ENCODE data around the gene ATAD3B.
A peak's percentile ranks its signal among the peaks of the same experiment; 100 is the strongest.
"Not testable (repeated sequence)": the region's sequence is repeated elsewhere in the genome, so short reads cannot be mapped to it uniquely, and the experiment has no call there.

Gene ATAD3B, protein sequence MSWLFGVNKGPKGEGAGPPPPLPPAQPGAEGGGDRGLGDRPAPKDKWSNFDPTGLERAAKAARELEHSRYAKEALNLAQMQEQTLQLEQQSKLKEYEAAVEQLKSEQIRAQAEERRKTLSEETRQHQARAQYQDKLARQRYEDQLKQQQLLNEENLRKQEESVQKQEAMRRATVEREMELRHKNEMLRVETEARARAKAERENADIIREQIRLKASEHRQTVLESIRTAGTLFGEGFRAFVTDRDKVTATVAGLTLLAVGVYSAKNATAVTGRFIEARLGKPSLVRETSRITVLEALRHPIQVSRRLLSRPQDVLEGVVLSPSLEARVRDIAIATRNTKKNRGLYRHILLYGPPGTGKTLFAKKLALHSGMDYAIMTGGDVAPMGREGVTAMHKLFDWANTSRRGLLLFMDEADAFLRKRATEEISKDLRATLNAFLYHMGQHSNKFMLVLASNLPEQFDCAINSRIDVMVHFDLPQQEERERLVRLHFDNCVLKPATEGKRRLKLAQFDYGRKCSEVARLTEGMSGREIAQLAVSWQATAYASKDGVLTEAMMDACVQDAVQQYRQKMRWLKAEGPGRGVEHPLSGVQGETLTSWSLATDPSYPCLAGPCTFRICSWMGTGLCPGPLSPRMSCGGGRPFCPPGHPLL

GRCh38 chr1:1471389-1472052, at the start of gene ATAD3B:
Gene ATAD3B (plus strand): TSS chr1:1471765. CDS start chr1:1471885, 120 bp downstream.
- DNase-seq (ENCODE audit: low read depth) = peak; percentile 91

GRCh38 chr1:1421907-1422464, 49.6 kb upstream of the ATAD3B start:
- no peak for DNase-seq (ENCODE audit: low read depth)

DNA sequence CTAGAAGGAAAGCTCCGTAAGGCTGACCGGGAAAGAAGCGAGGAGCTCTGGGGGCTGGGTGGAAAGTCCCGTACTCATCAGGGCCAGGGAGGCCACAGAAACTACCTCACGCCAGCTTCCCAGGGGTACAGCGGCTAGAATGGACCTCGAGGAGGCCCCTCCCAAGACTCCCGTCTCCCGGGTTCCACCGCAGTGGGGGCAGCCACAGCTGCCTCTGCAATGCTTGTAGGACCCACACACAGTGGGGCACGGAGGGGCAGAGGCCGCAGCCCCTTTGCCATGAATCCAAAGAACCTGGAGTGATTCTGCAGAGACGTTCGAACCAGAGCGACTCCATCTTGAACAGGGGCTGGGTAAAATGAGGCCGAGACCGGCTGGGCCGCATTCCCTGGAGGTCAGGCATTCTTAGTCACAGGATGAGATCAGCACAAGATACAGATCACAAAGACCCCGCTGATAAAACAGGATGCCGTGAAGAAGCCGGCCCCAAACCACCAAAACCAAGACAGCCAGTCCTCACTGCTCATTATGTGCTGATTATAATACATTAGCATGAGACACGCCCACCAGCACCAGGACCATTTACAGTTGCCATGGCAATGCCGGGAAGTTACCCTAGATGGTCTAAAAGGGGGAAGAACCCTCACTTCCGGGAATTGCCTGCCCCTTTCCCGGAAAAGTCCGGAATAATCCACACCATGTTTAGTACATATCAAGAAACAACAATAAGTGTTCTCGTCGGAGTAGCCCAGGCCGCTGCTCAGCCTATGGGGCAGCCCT, 48.9 kb upstream of the ATAD3B start:
- DNase-seq (ENCODE audit: low read depth) = no peak

- DNase-seq (ENCODE audit: low read depth) = no peak
These were observed 48.3 kb upstream of the ATAD3B start for GRCh38 chr1:1423245-1423597.

DNA sequence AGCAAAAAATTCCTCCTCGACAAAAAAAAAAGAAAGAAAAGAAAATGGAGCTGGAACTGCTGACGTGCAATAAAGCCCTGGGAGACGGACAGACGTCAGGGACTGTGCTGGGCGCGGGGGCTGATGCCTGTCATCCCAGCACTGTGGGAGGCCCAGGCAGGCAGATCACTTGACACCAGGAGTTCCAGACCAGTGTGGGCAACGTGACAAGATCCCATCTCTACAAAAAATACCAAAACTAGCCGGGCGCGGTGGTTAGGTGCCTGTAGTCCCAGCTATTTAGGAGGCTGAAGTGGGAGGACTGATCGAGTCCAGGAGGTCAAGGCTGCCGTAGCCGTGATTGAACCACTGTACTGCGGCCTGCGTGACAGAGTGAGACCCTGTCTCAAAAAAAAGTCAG, 46.9 kb upstream of the ATAD3B start:
- no peak for DNase-seq (ENCODE audit: low read depth)

GRCh38 chr1:1425426-1425752, 46.2 kb upstream of the ATAD3B start:
- no peak for DNase-seq (ENCODE audit: low read depth)

GRCh38 chr1:1425753-1426495, 45.6 kb upstream of the ATAD3B start:
- no peak for DNase-seq (ENCODE audit: low read depth)

DNA sequence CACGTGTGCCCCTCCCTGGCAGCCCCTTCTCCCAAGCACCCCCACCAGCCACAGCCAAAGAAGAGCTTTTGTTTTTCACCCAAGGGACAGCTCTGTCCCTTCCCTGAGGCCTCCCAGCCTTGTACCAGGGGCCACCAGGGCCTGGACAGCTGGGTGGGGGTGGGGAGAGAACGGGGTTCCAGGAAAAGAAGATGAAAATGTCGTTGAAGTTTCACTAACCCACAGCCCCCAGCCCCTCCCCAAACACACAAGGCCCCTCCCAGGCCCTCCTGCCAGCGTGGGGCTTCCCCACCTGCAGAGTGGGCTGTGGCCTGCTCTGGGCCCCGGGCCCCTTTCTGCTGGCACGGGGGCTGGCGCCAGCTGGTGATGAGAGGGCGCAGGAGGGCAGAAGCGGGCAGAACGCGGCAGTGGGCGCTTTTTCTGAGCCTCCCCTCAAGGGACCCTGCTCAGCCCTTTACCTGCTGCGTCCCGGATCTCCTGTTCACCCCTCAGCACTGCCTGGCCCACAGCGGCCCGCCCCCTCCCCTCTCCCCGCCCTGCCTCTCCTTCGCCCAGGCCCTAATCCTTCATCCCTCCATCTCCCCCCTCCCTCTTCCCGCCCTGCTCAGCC, 45.0 kb upstream of the ATAD3B start:
- DNase-seq (ENCODE audit: low read depth) = no peak

- DNase-seq (ENCODE audit: low read depth) = no peak
These were observed 44.3 kb upstream of the ATAD3B start for GRCh38 chr1:1427106-1427819.

GRCh38 chr1:1427820-1428148, 43.8 kb upstream of the ATAD3B start:
- DNase-seq (ENCODE audit: low read depth) = no peak

GRCh38 chr1:1428174-1428573, 43.4 kb upstream of the ATAD3B start:
- no peak for DNase-seq (ENCODE audit: low read depth)

GRCh38 chr1:1428967-1429366, 42.6 kb upstream of the ATAD3B start:
- not testable (repeated sequence) for DNase-seq (ENCODE audit: low read depth)

DNA sequence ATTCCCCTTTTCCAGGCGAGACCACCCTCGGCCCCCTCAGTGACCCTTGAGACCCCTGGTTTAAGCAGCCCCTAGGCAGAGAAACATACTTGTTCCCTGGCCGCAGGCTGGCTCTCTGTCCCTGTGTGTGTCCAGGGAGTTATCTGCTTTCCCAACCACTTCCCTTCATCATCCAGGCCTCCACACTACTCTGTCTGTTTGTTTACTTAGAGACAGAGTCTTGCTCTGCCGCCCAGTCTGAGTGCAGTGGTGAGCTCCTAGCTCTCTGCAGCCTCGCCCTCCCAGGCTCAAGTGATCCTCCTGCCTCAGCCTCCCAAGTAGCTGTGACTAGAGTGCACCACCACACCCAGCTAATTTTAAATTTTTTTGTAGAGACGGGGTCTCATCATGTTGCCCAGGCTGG, 41.9 kb upstream of the ATAD3B start:
- DNase-seq (ENCODE audit: low read depth) = no peak

DNA sequence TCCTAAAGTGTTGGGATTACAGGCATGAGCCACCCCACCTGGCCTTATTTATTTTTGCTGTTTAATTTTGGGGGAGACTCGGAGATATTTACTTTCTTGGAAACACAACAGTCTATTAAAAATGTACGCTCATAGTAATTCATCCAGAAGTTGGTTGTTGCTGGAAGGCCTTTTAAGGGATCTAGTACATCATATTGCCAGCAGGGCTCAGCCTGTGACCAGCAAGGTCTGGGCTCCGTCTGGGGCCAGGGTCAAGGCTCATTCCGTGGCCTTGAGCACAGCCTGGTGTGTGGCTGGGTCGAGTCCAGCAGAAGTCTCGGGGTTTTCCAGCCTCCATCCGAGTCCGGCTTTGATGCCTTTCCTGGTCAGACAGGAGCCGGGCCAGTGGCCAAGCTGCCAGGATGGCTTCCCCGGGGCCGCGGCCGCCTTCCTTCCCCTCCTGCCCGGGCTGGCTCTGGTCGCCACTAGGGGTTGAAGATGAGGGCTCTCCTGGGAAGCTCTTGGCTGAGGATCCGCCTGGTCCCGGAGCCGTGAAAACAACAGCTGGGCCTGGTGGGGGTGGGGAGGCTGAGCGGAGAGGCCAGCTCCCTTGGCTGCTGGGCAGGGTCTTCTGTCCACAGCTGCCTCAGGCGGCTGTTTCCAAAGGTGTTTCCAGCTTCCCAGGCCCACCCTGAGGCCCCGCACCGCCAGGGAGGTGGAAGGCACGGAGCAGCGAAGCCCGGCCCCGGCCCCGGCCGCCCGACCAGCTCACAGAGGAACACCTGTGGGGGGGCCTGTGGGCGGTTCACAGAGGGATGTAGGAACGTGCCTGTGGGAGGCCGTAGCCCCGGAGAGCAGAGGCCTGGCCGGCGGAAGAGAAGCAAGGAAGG, 41.2 kb upstream of the ATAD3B start:
- no peak for DNase-seq (ENCODE audit: low read depth)

- no peak for DNase-seq (ENCODE audit: low read depth)
These were observed 40.3 kb upstream of the ATAD3B start for GRCh38 chr1:1430992-1431844.

- no peak for DNase-seq (ENCODE audit: low read depth)
These were observed 39.7 kb upstream of the ATAD3B start for GRCh38 chr1:1431845-1432273.

GRCh38 chr1:1432274-1432950, 39.2 kb upstream of the ATAD3B start:
- no peak for DNase-seq (ENCODE audit: low read depth)

Data from stimulated activated CD8-positive, alpha-beta memory T cell treated with anti-CD3 and anti-CD28 coated beads, Interleukin-7, amount 100 ng/mL, for 24 hours (primary cell).